ENCODE data around the gene FCHSD2. TPM values are rescaled to one million over a fixed set of nuclear protein-coding genes. Genes with fewer than 3 reads are reported as not detected.

FCHSD2 gene
- total and polyA plus RNA-seq, 10 donors, result 30.2 to 129 (median 69.7) TPM

- Histone ChIP-seq H3K27me3 (replicated peaks in 1 of 7) (no peaks in the 10 kb centered on the region), H3K4me1 (peaks cover 4 to 63% (median 28%) of the 10 kb centered on the region in 6 donors), H3K27ac (peak overlapping the region in 6 of 8 donors; percentile 55 to 80 (median 64)), H3K9me3 (no peaks in the 10 kb centered on the region), H3K36me3 (peaks cover 0 to 54% (median 14%) of the 10 kb centered on the region in 6 donors), H3K4me3 (no peak overlapping the region)
- no peak for DNase-seq
- TF ChIP-seq POLR2A (IDR thresholded peaks at IDR 0.05) (no peak), POLR2AphosphoS5 (IDR thresholded peaks at IDR 0.05) (no peak), CTCF (IDR thresholded peaks at IDR 0.05 in 8 of 11, conservative IDR thresholded peaks at IDR 0.05 in 3 of 11) (no peak)
- 0 to 48% (median 36%) methylated on average over 1 of the region's 1 CpG for WGBS, 5 donors
- intact Hi-C loops (cut with DNase I; ENCODE audit: low total_unique reads), result no loop called here
These were observed 152.4 kb downstream of the FCHSD2 start for GRCh38 chr11:72989727-72990126.

GRCh38 chr11:72988821-72989220 is 153.3 kb downstream of the FCHSD2 start:
- no peak for DNase-seq
- Histone ChIP-seq H3K36me3 (peaks cover 0 to 54% (median 23%) of the 10 kb centered on the region in 6 donors), H3K9me3 (no peaks in the 10 kb centered on the region), H3K4me3 (no peak overlapping the region), H3K27me3 (replicated peaks in 1 of 7) (no peaks in the 10 kb centered on the region), H3K27ac (peak overlapping the region in 4 of 8 donors; percentile 55 to 80 (median 66)), H3K4me1 (peaks cover 4 to 63% (median 28%) of the 10 kb centered on the region in 6 donors)
- WGBS, 5 donors, result 75 to 82% (median 78%) methylated on average over 3 of the region's 3 CpGs
- intact Hi-C loops (cut with DNase I; ENCODE audit: low total_unique reads), result no loop called here
- no peak for TF ChIP-seq POLR2AphosphoS5 (IDR thresholded peaks at IDR 0.05)
- TF ChIP-seq POLR2A (IDR thresholded peaks at IDR 0.05), result no peak
- no peak for TF ChIP-seq CTCF (IDR thresholded peaks at IDR 0.05 in 8 of 11, conservative IDR thresholded peaks at IDR 0.05 in 3 of 11)

GRCh38 chr11:72985645-72986044 is 156.5 kb downstream of the FCHSD2 start:
- H3K27me3 ChIP-seq (replicated peaks in 1 of 7), result no peaks in the 10 kb centered on the region
- peaks cover 4 to 76% (median 44%) of the 10 kb centered on the region in 6 donors for H3K4me1 ChIP-seq
- peaks cover 0 to 83% (median 42%) of the 10 kb centered on the region in 6 donors for H3K36me3 ChIP-seq
- peak overlapping the region in 4 of 8 donors; percentile 17 to 41 (median 26) for H3K27ac ChIP-seq
- DNase-seq, result no peak
- intact Hi-C loops (cut with DNase I; ENCODE audit: low total_unique reads), result no loop called here
- no peaks in the 10 kb centered on the region for H3K9me3 ChIP-seq
- no peak for TF ChIP-seq POLR2AphosphoS5 (IDR thresholded peaks at IDR 0.05)
- TF ChIP-seq POLR2A (IDR thresholded peaks at IDR 0.05), result no peak
- TF ChIP-seq CTCF (IDR thresholded peaks at IDR 0.05 in 8 of 11, conservative IDR thresholded peaks at IDR 0.05 in 3 of 11), result no peak
- no peak overlapping the region for H3K4me3 ChIP-seq

GRCh38 chr11:72984453-72985077 is 157.6 kb downstream of the FCHSD2 start:
- DNase-seq, result no peak
- TF ChIP-seq POLR2A (IDR thresholded peaks at IDR 0.05) (no peak), POLR2AphosphoS5 (IDR thresholded peaks at IDR 0.05) (no peak), CTCF (IDR thresholded peaks at IDR 0.05 in 8 of 11, conservative IDR thresholded peaks at IDR 0.05 in 3 of 11) (no peak)
- Histone ChIP-seq H3K4me1 (peaks cover 0 to 76% (median 37%) of the 10 kb centered on the region in 6 donors), H3K27me3 (replicated peaks in 1 of 7) (no peaks in the 10 kb centered on the region), H3K27ac (peak overlapping the region in 1 of 8 donors; percentile 29), H3K4me3 (no peak overlapping the region), H3K36me3 (peaks cover 0 to 94% (median 46%) of the 10 kb centered on the region in 6 donors), H3K9me3 (no peaks in the 10 kb centered on the region)
- intact Hi-C loops (cut with DNase I; ENCODE audit: low total_unique reads), result no loop called here
- WGBS, 5 donors, result 85 to 94% (median 88%) methylated on average over 3 of the region's 3 CpGs
